IPS DF 4.7 (cell line): ENCODE measurements around the gene SLC4A8.

Source experiments
- DNase-seq: peaks from one replicate; pipeline ENCODE4 v3.0.0-alpha.2; 2013; ENCODE audit warnings: low spot score; ENCODE audit errors: extremely low read depth

Gene SLC4A8

DNA sequence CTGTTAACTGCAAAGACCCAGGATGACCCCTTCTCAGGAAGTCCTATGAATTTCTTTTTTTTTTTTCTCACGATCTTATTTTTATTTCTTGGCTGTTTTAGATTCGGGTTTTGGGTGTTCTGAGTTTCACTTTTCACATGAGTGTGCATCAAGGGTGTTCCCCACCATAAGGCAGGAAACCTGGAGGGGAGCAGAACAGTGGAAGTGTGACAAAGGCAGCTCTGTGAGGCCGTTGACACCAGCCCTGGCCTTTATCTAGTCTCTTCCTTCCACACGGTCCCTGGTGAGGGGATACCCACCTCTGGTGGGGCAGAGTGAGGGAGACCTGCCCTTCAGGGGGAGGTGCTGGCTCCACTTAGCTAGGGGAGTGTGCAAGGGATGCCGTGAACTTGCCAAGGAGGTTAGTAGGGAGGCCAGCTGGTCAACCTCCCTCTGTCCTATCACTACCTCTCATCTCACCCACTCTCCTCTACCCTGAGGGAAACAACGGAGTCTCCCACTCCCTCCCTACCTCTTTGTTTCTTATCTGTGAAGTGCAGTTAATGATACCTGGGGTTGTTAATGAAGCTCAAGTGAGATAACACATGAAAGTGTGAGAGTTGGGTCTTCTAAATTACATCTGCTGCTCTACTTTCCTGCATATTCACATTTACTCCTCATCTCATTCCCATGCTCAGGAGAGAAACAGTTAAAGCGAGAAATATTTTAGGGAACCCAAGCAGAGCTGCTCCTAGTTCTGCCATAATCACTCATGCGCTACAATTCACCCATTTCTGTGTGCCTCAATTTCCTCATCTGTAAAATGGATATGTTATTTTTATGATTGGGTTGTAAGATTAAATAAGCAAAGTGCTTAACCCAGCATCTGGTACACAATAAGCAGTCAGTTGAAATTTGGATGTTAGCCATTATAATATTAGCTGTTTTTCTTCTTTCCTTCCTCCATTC is 29.1 kb upstream of the SLC4A8 start:
- no peak for DNase-seq

- DNase-seq = no peak
Observed at GRCh38 chr12:51397670-51398069, 27.0 kb upstream of the SLC4A8 start.

GRCh38 chr12:51399891-51400290 is 24.7 kb upstream of the SLC4A8 start:
- no peak for DNase-seq

DNA sequence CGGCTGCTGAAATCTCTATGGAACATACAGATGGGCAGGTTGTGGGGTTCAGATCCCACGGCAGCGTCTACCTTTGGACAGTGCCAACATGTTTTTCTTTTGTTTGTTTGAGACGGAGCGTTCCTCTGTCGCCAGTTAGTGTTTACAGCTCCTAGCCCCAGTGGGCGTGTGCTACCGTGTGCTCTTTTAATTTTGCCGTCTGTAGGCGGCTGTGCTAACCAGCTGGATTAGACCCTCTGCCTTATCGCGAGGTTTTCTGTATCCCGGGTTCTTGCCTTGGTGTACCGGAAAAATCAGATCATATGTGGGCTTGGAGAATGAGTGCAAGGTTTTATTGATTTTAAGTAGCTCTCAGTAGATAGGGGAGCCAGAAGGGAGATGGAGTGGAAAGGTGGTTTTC is 23.6 kb upstream of the SLC4A8 start:
- no peak for DNase-seq

DNA sequence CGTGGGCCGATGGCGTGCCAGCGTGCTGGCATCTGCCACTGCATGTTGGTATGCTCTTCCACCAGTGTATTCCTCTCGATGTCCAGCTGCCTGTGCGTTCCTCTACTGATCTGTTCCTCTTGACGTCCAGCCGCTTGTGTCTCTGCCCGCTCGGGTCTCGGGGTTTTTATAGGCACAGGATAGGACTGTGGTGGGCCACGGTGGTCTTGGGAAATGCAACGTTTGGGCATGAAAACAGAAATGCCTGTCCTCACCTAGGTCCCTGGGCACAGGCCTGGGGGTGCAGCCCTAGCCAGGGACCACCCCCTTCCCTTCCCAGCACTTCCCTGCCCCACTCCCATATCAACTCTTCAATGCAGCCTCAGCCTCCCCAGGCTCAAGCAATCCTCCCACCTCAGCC is 23.1 kb upstream of the SLC4A8 start:
- no peak for DNase-seq

DNA sequence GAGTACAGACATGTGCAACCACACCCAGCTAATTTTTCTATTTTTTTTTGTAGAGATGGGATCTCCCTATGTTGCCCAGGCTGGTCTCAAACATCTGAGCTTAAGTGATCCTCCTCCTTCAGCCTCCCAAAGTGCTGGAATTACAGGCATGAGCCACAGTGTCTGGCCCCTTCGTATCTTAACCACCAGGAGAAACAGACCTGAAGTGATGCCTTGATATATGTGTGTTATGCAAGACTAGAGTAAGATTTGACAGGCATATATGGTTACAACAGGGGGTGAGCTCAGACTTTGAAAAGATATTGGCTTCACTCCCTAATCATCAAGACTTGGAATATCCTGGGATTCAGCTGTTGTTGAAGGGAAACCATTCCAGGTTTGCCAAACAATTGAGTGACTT is 22.7 kb upstream of the SLC4A8 start:
- no peak for DNase-seq

- no peak for DNase-seq
Observed at GRCh38 chr12:51403159-51403558, 21.5 kb upstream of the SLC4A8 start.

GRCh38 chr12:51403681-51404136 is 20.9 kb upstream of the SLC4A8 start:
- DNase-seq = no peak

DNA sequence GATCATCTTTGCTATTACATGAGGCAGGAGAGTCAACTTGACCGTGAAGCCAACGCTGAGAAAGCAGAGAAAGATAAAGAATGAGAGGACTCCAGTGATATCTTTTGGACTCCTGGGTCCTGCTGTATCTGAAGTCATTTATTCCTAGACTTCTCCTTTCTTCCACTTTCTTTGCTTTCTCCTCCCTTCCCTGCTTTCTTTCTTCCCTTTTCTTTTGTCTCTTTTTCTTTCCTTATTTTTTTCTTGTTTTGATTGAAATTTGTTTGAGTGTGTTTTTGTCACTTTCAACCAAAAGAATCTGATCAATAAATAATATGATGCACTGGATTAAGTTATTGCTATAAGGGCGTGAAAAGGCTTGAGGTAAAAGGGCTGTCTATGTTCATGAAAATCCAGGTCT is 20.0 kb upstream of the SLC4A8 start:
- no peak for DNase-seq

DNA sequence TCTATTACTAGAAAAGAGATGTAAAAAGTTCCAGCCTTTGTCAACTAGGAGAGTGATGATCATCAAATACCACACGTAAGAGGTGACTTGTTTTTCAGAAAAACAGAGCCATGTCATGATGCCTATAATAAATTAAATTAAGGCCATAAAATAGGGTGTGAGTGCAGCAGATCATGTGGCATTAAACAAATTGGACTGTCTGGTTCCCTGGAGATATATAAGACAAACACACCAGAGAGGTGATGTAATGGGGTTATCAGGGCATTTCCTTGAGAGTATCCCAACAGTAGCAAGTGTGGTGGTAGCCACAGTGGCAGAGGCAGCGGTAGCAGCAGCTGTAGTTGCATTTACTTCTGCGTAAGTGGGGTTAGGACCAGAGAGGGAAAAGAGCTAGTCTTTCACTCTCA is 18.8 kb upstream of the SLC4A8 start:
- DNase-seq = no peak

GRCh38 chr12:51406290-51406689 is 18.3 kb upstream of the SLC4A8 start:
- no peak for DNase-seq

DNA sequence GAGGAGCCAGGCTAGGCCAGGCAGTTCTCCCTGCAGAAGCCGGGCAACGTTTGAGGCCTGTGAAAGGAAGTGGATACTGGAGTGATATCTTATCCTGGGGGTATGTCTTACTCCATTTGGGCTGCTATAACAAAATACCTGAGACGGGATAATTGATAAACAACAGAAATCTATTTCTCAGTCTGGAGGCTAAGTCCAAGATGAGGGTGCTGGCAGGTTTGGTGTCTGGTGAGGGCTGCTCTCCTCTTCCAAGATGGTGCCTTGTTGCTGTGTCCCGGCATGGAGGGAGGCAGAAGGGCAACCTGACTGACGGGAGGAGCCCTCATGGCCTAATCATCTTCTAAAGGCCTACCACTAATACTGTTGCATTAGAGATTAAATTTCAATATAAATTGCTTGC is 17.8 kb upstream of the SLC4A8 start:
- no peak for DNase-seq

DNA sequence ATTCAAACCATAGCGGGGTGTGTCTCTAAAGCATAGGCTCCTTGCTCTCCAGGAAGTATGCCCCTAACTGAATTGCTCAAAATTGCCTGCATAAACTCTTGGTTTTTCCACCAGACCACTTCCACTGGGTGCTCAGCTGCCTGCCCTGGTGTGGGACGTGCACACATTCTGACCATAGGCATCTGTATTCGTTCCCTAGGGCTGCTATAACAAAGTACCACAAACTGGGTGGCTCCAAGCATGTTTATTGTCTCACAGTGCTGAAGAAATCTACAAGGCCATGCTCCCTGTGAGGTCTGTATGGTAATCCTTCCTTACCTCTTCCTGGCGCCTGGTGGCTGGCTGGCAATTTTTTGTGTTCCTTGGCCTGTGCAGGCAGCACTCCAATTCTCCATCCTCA is 17.0 kb upstream of the SLC4A8 start:
- no peak for DNase-seq

DNA sequence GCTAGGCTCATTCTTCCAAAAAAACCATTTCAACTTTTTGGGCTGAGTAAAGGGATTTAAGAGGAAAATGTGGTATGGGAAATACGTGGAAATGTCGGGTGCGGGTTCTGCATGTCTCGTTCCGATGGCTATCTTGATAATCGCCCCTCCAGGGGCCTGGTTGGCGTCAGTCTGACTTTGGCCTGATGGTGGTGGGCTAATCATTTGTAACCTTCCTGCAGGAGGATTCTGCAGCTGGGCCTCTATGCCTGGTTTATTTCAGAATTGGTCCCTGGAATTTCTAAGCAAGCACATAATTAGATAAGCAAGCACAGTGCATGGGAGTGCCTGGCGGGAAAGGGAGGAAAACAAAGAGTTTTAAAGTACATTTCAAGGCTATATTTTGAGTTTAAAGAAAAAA is 14.8 kb upstream of the SLC4A8 start:
- no peak for DNase-seq

- no peak for DNase-seq
Observed at GRCh38 chr12:51413149-51413548, 11.5 kb upstream of the SLC4A8 start.

DNA sequence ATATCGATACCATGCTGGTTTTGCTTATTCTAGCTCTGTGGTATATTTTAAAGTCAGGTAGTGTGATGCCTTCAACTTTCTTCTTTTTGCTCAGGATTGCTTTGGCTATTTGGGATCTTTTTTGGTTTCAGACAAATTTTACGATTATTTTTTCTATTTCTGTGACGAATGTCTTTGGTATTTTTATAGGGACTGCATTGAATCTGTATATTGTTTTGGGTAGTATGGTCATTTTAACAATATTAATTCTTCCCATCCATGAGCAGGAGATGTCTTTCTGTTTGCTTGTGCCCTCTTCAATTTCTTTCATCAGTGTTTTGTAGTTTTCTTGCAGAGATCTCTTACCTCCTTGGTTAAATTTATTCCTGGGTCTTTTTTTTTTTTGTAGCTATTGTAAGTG is 10.8 kb upstream of the SLC4A8 start:
- DNase-seq = no peak

DNA sequence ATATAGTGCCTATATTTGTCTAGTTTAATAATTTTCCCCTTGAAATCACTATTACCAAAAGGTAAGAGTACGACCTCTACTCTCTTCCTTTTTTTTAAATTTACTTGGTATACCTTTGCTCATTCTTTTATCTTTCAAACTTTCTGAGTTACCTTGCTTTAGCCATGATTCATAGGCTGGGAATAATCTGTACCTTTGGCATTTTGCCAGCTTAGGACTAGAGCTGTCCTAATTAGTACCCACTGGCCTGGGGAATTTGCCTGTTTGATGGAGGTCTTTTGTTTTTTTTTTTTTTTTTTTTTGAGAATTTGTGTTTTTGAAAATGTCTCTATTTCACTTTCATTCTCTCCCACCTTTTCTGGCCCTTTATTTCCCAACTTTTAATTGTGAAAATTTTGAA is 8.7 kb upstream of the SLC4A8 start:
- DNase-seq = no peak

- DNase-seq = no peak
Observed at GRCh38 chr12:51417826-51418225, 6.8 kb upstream of the SLC4A8 start.

DNA sequence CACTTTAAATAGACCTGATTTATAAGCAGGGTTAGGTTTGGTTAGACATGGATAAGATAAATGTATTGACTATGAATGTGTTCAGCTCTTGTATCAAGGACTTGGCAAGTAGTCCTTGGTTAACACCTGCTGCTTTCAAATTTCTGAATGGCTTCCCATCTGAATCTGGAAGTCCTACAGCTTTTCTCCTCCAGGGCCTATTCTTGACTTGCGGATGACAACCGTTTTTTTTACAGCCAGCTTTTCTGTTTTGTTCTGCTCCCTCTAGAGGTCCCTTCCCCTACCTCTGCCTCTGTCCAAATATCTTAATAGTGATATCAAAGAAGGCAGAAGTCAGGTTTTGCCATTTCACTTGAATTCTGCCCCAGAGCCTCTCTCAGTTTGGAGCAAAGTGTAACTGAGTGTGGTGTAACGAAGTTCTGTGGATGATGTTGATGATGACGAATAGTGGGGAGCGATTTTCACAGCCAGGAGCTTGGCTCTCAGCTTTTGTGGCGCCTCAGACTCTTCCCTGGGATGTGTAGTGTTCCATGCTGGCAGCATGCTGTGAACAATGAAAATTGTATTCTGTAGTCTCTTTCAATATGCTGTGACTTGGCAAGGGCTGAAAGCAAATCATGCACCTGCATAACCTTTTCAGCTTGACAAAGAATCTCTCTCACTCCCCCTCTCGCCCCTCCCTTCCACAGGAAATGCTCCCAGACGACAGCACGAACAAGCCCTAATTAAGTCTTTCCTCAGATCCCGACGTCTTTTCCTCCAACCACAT is 5.0 kb upstream of the SLC4A8 start:
- DNase-seq = no peak

DNA sequence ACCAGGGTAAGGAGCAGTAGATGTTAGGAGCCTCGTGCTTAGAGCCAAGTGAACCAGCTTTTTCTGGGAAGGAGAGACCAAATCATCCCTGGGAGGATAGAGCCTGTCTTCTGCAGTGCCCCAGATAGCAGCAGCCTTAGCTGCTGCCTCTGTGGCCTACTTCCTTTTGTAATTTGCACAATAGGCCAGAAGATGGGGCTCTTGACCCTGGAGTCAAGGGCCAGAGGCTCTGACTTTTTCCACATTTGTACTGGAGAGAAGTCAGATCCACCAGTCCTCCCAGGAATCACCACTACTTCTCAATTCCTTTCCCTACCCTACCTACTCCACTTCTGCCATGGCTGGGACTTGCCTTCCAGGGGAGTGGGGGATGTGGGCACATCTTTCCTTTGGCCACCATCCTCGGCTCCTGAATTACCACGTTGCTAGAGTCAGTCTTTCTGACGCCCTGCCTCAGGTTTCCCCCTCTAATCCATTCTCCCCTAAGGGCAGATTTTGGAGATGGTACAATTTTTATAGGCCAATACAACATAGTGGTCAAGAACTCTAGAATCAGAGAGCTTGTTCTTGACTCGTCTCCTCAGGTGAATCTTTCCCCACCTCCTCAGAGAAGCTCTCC is 3.3 kb upstream of the SLC4A8 start:
- no peak for DNase-seq

DNA sequence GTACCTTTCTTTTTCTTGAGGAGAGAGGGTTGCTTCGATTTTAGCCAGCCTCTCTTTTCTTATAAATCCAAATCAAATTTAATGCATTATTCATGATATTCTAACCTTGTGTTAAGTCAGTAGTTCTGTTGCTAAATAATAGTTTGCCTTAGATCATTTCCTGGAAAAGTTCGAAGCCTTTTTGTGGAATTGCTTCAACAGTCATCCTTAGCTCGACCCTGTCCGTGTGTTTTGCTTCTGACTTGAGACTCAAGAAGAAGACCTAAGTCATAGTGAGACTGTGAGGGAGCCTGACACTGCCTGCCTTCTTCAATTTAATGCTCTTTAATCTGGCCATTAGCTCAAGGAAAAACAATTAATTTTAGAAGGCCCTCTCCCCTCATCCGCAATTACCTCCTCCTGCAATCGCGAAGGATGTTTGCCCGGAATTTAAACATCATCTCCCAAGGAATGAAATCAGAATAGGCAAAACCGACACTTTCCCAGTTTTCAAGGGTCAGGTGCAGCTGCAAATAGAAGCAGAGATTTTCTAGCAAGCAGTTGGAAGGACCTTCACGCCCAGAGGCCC is 453 bp upstream of the SLC4A8 start:
- DNase-seq = no peak

DNA sequence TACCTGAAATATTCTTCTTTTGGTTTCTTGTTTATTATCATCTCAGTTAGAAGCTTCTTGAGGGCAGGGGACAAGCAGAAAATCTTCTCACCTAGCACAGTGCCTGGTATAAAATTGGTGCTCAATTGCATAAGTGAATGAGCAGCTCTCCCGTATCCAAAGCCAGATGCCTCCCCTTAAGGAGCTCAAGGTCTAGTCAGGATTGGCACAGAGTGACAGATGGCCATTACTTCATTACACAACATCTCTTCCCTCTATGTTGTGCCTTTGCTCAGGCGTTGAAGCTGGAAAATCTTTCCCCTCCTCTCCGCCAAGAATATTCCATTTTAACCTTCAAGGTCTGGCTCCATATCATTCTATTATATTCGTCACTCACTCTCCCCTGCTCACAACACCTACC is 3.6 kb downstream of the SLC4A8 start:
- DNase-seq = no peak
